ENCODE data around the gene GRM2. TPM values are rescaled to one million over a fixed set of nuclear protein-coding genes. Genes with fewer than 3 reads are reported as not detected.
A peak's percentile ranks its signal among the peaks of the same experiment; 100 is the strongest.

GRM2 gene
- total RNA-seq, 2 experiments from 2014 or later: 0.06 to 0.29 TPM

GRCh38 chr3:51721062-51721745 lies 14.3 kb downstream of the GRM2 start:
- ChIA-PET CTCF (ENCODE audit: unreplicated experiment) (interaction anchor here (0.6 kb wide), 1 partner anchor 13 kb away, joined by 4 read pairs; no protein-coding TSS in a partner anchor), POLR2A (no interaction called here)
- Histone ChIP-seq H3K36me3 (ENCODE audit: insufficient read depth, low read length) (no peaks in the 10 kb centered on the region), H2AFZ (ENCODE audit: low read length) (peak overlapping the region; percentile 30), H3K4me3 (ENCODE audit: low read depth, low read length, poor library complexity, severe bottlenecking) (no peak overlapping the region), H3K4me2 (ENCODE audit: low read length) (no peak overlapping the region), H3K9me3 (ENCODE audit: low read length) (no peaks in the 10 kb centered on the region), H3K4me1 (ENCODE audit: insufficient read depth, low read length, poor library complexity, severe bottlenecking) (peaks cover 10% of the 10 kb centered on the region), H3K9me2 (ENCODE audit: insufficient read depth, low read length) (no peaks in the 10 kb centered on the region), H4K20me1 (ENCODE audit: insufficient read depth, low read length) (no peaks in the 10 kb centered on the region), H3K27ac (ENCODE audit: low read depth, low read length, poor library complexity, severe bottlenecking) (no peak overlapping the region), H3K79me2 (ENCODE audit: insufficient read depth, low read depth, low read length) (no peaks in the 10 kb centered on the region)
- intact Hi-C loops (cut with micrococcal nuclease; ENCODE audit: unreplicated experiment): no loop called here
- no peak for TF ChIP-seq EZH2phosphoT487 (IDR thresholded peaks at IDR 0.05; ENCODE audit: borderline replicate concordance, low read depth, low read length)
- TF ChIP-seq, protein P1, sequence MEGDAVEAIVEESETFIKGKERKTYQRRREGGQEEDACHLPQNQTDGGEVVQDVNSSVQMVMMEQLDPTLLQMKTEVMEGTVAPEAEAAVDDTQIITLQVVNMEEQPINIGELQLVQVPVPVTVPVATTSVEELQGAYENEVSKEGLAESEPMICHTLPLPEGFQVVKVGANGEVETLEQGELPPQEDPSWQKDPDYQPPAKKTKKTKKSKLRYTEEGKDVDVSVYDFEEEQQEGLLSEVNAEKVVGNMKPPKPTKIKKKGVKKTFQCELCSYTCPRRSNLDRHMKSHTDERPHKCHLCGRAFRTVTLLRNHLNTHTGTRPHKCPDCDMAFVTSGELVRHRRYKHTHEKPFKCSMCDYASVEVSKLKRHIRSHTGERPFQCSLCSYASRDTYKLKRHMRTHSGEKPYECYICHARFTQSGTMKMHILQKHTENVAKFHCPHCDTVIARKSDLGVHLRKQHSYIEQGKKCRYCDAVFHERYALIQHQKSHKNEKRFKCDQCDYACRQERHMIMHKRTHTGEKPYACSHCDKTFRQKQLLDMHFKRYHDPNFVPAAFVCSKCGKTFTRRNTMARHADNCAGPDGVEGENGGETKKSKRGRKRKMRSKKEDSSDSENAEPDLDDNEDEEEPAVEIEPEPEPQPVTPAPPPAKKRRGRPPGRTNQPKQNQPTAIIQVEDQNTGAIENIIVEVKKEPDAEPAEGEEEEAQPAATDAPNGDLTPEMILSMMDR (conservative IDR thresholded peaks at IDR 0.05; ENCODE audit: low read length): no peak
- BruUV-seq (replicated peaks): no TSS peak
- peak; percentile 21 for DNase-seq (ENCODE audit: low spot score)

DNA sequence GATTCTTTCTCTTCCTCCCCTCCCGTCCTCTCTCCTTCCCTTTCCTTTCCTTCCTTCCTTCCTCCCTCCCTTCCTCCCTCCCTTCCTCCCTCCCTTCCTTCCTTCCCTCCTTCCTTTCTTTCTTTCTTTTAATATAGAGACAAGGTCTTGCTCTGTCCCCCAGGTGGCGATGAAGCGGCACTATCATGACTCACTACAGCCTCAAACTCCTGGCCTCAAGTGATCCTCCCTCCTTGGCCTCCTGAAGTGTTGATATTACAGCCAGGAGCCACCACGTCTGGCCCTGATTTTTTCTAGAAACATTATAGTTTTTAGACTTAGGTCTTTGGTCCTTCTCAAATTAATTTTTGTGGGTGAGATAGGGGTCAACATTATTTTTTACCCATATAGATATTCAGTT lies 15.5 kb downstream of the GRM2 start:
- intact Hi-C loops (cut with micrococcal nuclease; ENCODE audit: unreplicated experiment): no loop called here
- H4K20me1 ChIP-seq (ENCODE audit: insufficient read depth, low read length): no peaks in the 10 kb centered on the region
- H3K4me3 ChIP-seq (ENCODE audit: low read depth, low read length, poor library complexity, severe bottlenecking): no peak overlapping the region
- peaks cover 10% of the 10 kb centered on the region for H3K4me1 ChIP-seq (ENCODE audit: insufficient read depth, low read length, poor library complexity, severe bottlenecking)
- no peaks in the 10 kb centered on the region for H3K9me2 ChIP-seq (ENCODE audit: insufficient read depth, low read length)
- no peaks in the 10 kb centered on the region for H3K36me3 ChIP-seq (ENCODE audit: insufficient read depth, low read length)
- H3K4me2 ChIP-seq (ENCODE audit: low read length): no peak overlapping the region
- H3K79me2 ChIP-seq (ENCODE audit: insufficient read depth, low read depth, low read length): no peaks in the 10 kb centered on the region
- ChIA-PET POLR2A (interaction anchor here (0.7 kb wide), 1 partner anchor 666 kb away, joined by 4 read pairs; no protein-coding TSS in a partner anchor), CTCF (ENCODE audit: unreplicated experiment) (no interaction called here)
- no TSS peak for BruUV-seq (replicated peaks)
- H3K27ac ChIP-seq (ENCODE audit: low read depth, low read length, poor library complexity, severe bottlenecking): no peak overlapping the region
- H3K9me3 ChIP-seq (ENCODE audit: low read length): no peaks in the 10 kb centered on the region
- TF ChIP-seq EZH2phosphoT487 (IDR thresholded peaks at IDR 0.05; ENCODE audit: borderline replicate concordance, low read depth, low read length): no peak
- TF ChIP-seq, protein P1 (conservative IDR thresholded peaks at IDR 0.05; ENCODE audit: low read length): peak; percentile 56
- H2AFZ ChIP-seq (ENCODE audit: low read length): no peak overlapping the region
- peak; percentile 26 for DNase-seq (ENCODE audit: low spot score)

- no peak for TF ChIP-seq EZH2phosphoT487 (IDR thresholded peaks at IDR 0.05; ENCODE audit: borderline replicate concordance, low read depth, low read length)
- TF ChIP-seq, protein P1 (conservative IDR thresholded peaks at IDR 0.05; ENCODE audit: low read length): no peak
- Histone ChIP-seq H3K4me1 (ENCODE audit: insufficient read depth, low read length, poor library complexity, severe bottlenecking) (no peaks in the 10 kb centered on the region), H3K27ac (ENCODE audit: low read depth, low read length, poor library complexity, severe bottlenecking) (no peak overlapping the region), H3K4me3 (ENCODE audit: low read depth, low read length, poor library complexity, severe bottlenecking) (no peak overlapping the region), H3K9me2 (ENCODE audit: insufficient read depth, low read length) (no peaks in the 10 kb centered on the region), H4K20me1 (ENCODE audit: insufficient read depth, low read length) (no peaks in the 10 kb centered on the region), H3K36me3 (ENCODE audit: insufficient read depth, low read length) (no peaks in the 10 kb centered on the region), H3K9me3 (ENCODE audit: low read length) (no peaks in the 10 kb centered on the region), H2AFZ (ENCODE audit: low read length) (no peak overlapping the region), H3K4me2 (ENCODE audit: low read length) (no peak overlapping the region), H3K79me2 (ENCODE audit: insufficient read depth, low read depth, low read length) (no peaks in the 10 kb centered on the region)
- DNase-seq (ENCODE audit: low spot score): no peak
- intact Hi-C loops (cut with micrococcal nuclease; ENCODE audit: unreplicated experiment): no loop called here
- BruUV-seq (replicated peaks): no TSS peak
- ChIA-PET CTCF (ENCODE audit: unreplicated experiment) (no interaction called here), POLR2A (no interaction called here)
Observed at GRCh38 chr3:51727500-51727899, 20.6 kb downstream of the GRM2 start.
